Measurements from ENCODE around the gene RFC3.

DNA sequence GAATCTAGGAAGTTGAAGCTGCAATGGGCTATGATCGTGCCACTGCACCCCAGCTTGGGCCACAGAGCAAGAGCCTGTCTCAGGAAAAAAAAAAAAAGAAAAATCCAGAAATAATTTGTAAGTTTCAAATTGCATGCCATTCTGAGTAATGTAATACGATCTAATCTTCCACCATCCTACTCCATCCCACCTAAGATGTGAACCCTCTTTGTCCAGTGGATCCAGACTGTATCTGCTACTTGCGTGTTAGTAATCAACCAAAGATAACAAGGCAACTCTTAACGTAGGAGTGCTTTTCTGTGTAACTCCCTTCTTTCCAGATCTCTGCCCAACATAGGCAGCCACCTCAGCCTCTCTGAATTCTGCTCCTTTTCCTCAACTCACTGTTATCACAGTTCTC lies 24.3 kb downstream of the RFC3 start:
- TF ChIP-seq POLR2A (conservative IDR thresholded peaks at IDR 0.05) (no peak), FOXK2 (conservative IDR thresholded peaks at IDR 0.05 in 1 of 2, IDR thresholded peaks at IDR 0.05 in 1 of 2; ENCODE audit: low read depth in 2 of 2) (no peak)
- TF ChIP-seq, protein P1, sequence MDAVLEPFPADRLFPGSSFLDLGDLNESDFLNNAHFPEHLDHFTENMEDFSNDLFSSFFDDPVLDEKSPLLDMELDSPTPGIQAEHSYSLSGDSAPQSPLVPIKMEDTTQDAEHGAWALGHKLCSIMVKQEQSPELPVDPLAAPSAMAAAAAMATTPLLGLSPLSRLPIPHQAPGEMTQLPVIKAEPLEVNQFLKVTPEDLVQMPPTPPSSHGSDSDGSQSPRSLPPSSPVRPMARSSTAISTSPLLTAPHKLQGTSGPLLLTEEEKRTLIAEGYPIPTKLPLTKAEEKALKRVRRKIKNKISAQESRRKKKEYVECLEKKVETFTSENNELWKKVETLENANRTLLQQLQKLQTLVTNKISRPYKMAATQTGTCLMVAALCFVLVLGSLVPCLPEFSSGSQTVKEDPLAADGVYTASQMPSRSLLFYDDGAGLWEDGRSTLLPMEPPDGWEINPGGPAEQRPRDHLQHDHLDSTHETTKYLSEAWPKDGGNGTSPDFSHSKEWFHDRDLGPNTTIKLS (IDR thresholded peaks at IDR 0.05; ENCODE audit: borderline replicate concordance, low read depth), result no peak
